ENCODE data around the gene USO1.
"Not testable (repeated sequence)": the region's sequence is repeated elsewhere in the genome, so short reads cannot be mapped to it uniquely, and the experiment has no call there.

Gene USO1, protein sequence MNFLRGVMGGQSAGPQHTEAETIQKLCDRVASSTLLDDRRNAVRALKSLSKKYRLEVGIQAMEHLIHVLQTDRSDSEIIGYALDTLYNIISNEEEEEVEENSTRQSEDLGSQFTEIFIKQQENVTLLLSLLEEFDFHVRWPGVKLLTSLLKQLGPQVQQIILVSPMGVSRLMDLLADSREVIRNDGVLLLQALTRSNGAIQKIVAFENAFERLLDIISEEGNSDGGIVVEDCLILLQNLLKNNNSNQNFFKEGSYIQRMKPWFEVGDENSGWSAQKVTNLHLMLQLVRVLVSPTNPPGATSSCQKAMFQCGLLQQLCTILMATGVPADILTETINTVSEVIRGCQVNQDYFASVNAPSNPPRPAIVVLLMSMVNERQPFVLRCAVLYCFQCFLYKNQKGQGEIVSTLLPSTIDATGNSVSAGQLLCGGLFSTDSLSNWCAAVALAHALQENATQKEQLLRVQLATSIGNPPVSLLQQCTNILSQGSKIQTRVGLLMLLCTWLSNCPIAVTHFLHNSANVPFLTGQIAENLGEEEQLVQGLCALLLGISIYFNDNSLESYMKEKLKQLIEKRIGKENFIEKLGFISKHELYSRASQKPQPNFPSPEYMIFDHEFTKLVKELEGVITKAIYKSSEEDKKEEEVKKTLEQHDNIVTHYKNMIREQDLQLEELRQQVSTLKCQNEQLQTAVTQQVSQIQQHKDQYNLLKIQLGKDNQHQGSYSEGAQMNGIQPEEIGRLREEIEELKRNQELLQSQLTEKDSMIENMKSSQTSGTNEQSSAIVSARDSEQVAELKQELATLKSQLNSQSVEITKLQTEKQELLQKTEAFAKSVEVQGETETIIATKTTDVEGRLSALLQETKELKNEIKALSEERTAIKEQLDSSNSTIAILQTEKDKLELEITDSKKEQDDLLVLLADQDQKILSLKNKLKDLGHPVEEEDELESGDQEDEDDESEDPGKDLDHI

DNA sequence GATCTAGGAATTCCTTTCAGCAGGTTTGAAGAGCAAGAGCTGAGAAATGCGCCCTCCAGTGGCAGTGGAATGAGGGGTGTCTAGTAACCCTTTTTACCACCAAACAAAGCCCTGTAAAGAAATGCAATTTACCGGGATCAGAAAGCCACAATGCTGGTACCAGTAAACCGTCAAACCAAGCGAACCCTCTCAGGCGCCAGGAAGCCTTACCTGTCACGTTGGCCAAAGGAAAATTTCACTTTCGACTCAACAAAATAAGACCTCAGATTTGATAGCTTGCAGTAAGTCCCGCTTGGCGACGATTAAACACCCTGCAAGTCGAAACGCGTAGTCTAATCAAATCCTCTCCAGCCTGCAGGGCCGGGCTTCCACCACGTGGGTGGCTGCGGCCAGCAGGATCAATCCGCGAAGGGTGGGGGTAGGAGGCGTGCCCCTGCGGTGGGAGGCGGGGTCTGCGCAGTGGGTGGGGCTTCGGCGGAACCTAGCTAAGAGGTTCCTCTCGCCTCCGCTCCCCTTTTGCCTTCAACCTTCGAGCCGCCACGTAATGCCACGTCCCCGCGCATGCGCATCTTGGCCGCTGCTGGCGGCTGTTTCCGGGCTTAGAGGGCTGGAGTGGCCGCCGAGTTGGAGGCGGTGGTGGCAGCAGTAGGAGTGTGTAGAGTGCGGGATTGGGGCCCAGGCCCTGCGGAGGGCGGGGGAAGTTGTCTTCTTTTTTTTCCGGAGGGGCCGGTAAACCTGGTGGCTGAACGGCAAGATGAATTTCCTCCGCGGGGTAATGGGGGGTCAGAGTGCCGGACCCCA is at the start of gene USO1:
TSS of gene USO1 (plus strand) at position 512 of the 801 bp plus-strand sequence. CDS start at position 755, 243 bp downstream.
- peak; percentile 98 for DNase-seq

DNA sequence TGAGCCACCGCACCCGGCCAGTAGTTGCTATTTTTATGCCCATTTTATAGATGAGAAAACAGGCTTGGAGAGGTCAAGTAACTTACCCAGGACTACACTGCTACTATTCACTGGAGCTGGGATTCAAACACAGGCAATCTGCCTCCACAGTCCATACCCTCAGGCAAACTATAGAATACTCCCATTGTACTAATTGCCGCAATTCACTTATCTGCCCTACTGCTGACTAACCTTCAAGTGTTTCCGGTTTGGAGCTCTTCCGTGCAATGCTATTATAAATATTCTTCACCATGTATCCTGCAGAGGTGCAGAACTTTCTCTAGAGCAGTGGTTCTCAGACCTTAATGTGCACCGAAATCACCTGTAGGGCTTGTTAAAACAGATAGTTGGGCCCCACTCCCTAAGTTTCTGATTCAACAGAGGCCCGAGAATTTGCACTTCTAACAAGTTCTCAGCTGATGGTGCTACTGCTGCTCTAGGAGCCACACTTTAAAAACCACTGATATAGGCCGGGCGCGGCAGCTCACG is 49.3 kb upstream of the USO1 start:
- DNase-seq, result no peak

DNA sequence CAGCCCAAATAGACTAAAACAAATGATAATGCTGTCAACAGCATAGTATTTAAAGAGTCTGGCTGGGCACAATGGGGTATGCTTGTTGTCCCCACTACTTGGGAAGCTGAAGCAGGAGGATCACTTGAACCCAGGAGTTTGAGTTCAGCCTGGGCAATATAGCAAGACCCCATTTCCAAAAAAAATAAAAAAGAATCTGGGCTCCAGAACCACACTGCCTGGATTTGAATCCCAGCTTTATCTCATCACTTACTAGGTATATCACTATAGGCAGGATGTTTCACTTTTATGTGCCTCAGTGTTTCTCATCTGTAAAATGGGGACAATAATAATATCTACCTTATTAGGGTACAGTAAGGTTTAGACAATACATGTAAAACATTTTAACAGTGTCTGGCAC is 45.9 kb upstream of the USO1 start:
- no peak for DNase-seq

DNA sequence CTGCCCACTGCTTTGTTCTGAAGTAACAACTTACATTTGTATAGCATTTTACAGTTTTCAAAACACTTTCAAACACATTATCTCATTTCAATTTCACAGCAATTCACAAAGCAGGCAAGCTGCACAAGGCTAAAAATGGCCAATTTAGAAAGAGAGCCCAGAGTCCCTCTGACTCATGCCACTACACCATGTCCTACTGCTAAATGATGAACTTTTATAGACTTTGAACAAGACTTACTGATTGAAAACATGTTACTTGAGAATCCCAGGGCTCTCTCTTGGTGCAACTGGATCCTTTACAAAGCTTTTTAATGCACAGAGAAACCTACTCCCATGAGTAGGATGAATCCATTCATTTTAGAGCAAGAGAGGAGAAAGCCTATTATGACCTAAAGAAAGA is 45.4 kb upstream of the USO1 start:
- DNase-seq, result no peak

GRCh38 chr4:75679876-75680575 is 44.4 kb upstream of the USO1 start:
- no peak for DNase-seq

DNA sequence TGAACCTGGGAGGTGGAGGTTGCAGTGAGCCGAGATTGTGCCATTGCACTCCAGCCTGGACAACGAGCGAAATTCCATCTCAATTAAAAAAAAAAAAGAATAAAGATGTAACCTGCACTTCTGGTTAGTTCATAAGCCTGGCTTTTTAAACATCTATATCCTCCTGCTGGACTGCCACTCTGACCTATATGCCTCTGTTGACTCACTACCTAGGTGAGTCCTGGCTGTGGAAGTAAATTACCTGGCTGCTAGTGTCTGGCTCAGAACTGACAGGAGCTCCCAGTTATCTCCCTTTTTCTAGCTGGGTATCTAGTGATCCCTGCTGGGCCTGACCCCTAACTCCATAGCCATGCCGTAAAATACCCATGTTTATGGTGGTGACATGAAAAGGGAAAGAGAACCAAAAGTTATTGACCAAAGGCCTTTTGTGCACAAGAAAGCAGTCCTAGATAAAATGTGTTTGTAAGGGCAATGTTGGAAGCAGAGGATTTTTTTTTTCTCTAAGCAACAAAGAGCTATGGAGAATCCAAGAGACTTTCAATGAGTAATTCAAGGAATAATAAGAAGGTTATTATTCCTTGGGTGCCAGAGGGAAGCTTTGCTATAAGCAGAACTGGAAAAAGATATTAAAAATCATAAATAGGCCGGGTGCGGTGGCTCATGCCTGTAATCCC is 40.8 kb upstream of the USO1 start:
- DNase-seq, result no peak

DNA sequence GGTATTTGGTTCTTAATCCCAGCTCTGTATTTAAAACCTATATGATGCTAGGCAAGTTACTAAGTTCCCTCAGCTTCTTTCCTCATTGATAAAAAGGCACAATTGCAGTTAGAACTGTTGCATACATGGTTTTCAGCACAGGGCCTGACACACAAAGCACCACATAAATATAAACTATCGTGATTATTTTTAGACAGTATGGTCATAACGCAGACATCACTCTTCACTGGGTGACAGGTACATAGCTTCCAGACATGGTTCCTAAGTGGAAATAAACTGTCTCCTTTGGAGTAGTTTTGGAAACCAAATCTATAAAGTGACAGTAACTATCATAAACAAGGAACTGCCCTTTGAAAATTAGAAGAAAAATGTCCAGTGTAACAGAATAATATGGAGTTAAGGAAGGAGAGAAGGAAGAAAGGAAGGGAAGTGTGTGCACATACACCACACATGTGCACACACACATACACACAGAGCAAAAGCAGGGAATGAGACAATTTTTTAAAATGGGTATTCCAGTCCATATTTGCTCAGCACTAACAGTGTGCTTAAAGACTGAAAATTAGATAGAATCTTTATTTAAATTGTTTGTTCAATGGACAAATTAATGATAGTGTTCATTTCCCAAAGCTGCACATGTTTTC is 38.7 kb upstream of the USO1 start:
- no peak for DNase-seq

- no peak for DNase-seq
Measured at GRCh38 chr4:75686346-75686745, 38.0 kb upstream of the USO1 start.

DNA sequence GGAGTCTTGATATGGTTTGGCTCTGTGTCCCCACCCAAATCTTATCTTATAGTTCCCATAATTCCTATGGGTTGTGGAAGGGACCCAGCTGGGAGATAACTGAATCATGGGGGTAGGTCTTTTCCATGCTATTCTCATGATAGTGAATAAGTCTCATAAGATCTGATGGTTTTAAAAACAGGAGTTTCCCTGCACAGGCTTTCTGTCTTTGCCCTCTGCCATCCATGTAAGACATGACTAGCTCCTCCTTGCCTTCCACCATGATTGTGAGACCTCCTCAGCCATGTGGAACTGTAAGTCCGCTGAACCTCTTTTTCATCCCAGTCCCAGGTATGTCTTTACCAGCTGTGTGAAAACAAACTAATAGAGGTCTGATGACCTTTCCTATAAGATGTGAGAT is 37.3 kb upstream of the USO1 start:
- DNase-seq, result not testable (repeated sequence)

DNA sequence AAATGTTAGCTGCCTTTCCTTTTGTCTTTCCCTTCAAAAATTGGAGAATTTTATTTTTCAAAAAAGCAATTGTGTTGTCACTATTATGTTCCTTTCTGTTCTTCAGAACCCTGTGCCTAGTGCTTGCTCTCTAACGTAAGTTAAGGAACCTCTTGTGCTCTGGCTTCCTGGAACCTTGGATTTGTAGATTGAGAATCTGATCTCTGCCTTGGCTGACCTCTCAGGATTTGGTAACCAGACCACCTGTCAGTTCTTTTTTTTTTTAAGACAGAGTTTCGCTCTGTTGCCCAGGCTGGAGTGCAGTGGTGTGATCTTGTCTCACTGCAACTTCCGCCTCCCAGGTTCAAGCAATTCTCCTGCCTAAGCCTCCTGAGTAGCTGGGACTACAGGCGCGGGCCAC is 32.3 kb upstream of the USO1 start:
- not testable (repeated sequence) for DNase-seq

DNA sequence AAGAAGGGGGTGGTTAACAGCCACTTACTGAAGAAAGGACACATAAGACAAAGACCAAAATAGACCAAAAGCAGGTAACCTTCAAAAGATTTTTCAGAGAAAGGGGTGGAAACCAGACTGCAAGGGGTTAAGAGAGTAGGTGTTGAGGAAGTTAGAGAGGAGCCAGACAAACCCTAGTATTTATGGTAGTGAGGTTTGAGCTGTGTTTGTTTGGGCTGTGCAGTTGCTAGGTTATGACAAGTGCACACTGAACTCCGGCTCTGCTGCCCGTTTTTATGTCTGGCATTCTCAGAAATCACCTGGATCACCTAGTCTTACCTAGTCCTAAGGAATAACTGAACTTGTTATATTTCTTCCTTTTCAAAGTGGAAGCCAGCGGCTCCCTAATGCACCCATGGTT is 28.3 kb upstream of the USO1 start:
- no peak for DNase-seq

GRCh38 chr4:75696581-75696980 is 27.8 kb upstream of the USO1 start:
- no peak for DNase-seq

DNA sequence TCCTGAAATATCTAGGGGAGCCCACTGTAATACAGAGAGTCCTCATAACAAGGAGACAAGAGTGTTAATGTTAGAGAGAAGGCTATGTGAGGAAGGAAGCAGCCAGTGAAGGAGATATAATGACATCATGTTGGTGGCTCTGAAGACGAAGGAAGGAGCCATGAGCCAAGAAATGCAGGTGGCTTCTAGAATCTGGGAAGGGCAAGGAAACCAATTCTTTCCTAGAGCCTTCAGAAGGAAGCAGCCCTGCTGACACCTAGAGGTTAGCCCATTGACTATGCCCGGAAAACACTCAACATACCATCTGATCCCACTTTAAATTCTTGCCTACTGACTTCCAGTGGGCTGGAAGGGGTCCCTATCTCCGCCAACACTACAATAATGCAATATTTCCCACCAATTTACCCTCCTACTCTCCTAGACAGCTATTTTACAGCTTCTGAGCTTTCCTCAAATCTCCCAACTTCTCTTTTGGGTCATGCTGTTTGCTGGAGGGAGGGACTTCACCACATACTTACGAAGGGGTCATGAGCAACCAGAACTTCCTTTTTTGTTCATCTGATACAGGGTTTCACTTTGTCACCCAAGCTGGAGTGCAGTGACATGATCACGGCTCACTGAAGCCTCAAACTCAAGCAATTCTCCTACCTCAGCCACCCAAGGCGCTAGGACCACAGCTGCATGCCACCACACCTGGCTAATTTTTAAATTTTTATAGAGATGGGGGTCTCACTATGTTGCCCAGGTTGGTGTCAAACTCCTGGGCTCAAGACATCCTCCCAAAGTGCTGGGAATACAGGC is 26.0 kb upstream of the USO1 start:
- DNase-seq, result no peak

DNA sequence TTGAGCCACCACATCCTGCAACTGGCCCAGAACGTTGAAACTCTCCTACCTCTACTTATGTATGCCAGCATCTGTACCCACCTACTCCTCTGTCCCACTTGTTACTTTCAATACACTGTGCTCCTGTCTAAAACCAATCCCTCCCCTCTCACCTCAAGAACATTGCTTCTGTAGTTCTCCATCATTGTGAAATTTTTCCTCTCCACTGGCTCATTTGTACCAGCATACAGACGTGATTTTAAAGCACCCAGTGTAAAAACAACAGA is 25.5 kb upstream of the USO1 start:
- no peak for DNase-seq

DNA sequence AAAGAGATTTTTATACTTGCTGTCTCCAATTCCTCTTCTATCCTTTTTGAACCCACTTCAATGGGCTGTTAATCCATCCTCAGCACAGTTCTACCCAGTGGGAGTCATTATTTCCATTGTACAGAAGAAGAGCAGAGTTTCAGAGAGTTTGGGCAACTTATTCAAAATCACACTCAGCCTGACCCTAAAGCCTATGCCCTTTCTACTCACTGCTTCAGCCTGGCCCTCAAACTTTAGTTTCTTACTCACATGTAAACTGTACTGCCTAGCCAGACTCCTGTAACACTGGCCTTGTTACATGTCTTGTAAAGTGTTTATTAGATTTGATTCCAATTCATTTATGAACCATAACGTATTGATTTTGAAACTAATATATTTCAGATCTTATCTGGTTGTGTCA is 25.1 kb upstream of the USO1 start:
- DNase-seq, result no peak

DNA sequence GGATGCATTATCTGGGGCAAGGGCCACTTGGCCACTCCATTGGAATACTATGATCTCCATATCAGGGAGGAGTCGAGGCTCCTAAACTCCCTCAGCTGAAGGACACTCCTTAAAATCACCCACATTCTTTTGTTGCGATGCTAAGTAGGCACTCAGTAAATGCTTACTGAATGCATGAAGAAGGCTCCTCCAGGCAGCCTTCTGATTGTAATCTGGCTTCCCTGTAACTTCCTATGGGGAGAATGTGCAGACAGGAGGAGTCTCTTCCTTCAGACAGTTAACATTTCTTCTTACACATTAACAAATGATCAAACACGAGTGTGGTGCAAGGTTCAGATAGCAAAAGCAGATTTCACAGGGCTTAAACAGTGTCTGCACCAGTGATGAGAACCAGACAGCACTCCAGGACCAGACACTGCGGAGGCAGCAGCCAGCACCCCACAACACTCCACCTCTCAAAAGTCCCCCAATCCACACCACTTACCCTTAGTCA is 21.4 kb upstream of the USO1 start:
- DNase-seq, result no peak

- no peak for DNase-seq
Measured at GRCh38 chr4:75705198-75705977, 19.0 kb upstream of the USO1 start.

DNA sequence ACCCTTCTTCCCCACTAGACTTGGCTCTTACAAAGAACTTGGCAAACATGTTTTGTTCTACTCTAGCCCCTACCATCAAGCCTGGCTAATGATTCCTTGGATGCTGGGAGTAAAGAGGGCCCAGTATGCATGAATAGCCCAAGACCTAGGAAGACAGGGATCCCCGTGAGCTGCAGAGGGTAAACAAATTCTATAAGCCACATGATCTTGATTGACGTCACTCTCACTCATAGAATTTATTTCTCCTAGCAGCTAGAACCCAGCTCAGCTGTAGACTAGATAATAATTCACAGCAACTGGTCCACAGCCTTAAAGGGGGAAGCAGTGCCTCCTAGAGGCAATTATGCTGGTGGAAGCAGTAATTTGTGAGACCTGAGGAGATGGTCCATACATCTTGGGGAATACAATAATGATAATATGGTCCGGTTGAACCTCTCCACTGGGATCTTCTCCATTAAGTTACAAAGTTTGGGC is 16.1 kb upstream of the USO1 start:
- no peak for DNase-seq

- no peak for DNase-seq
Measured at GRCh38 chr4:75710246-75710645, 14.1 kb upstream of the USO1 start.
